ENCODE data around the gene ALPL. TPM values are rescaled to one million over a fixed set of nuclear protein-coding genes. Genes with fewer than 3 reads are reported as not detected.
"Not testable (repeated sequence)": the region's sequence is repeated elsewhere in the genome, so short reads cannot be mapped to it uniquely, and the experiment has no call there.

Gene ALPL
- total and polyA plus RNA-seq, 9 donors, result 1.2 to 9.2 (median 3.8) TPM

DNA sequence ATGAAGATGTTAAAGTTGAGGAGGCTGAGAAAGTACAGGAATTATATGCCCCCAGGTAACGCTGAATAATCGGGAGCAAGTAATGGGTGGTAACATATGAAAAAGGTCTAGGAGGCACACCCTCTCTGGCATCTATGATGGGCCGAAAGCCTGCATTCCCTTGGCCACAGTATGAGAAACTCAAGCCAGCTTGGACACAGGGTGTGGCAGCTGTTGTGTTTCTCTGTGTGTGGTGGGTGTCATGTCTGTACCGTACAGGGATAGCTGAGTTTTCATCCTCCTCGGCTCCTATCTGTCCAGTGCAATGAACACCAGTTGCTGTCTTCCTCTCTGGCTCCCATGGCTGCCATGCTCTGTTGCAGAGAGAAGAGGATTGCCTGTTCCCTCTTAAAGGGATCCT lies 36.4 kb upstream of the ALPL start:
- H3K27ac ChIP-seq, result no peak overlapping the region
- H3K27me3 ChIP-seq, result no peaks in the 10 kb centered on the region
- no peaks in the 10 kb centered on the region for H3K9me3 ChIP-seq
- no peaks in the 10 kb centered on the region for H3K4me1 ChIP-seq (ENCODE audit: insufficient read depth)
- H3K36me3 ChIP-seq, result no peaks in the 10 kb centered on the region
- no peak for DNase-seq
- no peak overlapping the region for H3K4me3 ChIP-seq
- intact Hi-C loops (cut with DNase I), result no loop called here
- TF ChIP-seq POLR2A (IDR thresholded peaks at IDR 0.05), result no peak
- no peak for TF ChIP-seq EP300 (IDR thresholded peaks at IDR 0.05)
- 78 to 90% (median 87%) methylated on average over 5 of the region's 5 CpGs for WGBS, 3 donors

DNA sequence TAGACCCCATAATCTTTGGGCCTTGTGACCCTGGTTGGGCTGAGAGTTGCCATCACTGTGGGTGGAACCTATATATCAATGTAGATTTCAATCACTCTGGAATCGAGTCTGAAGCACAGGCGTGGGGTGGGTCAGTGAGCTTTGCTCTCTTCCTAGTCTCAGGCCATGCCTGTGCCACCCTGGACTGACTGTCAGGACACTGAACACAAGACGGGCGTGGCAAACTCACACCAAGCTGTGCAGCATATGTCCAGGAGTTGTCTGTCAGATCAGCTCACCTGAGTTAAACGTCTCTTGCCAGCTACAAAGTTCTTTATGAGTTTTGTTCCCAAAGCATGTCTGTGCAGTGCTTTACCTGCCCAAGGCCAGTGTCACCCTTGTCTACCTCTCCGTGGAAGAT lies 30.9 kb upstream of the ALPL start:
- Histone ChIP-seq H3K9me3 (no peaks in the 10 kb centered on the region), H3K27ac (no peak overlapping the region), H3K4me3 (no peak overlapping the region), H3K36me3 (no peaks in the 10 kb centered on the region), H3K27me3 (no peaks in the 10 kb centered on the region), H3K4me1 (ENCODE audit: insufficient read depth) (no peaks in the 10 kb centered on the region)
- no peak for DNase-seq
- TF ChIP-seq, protein P1, sequence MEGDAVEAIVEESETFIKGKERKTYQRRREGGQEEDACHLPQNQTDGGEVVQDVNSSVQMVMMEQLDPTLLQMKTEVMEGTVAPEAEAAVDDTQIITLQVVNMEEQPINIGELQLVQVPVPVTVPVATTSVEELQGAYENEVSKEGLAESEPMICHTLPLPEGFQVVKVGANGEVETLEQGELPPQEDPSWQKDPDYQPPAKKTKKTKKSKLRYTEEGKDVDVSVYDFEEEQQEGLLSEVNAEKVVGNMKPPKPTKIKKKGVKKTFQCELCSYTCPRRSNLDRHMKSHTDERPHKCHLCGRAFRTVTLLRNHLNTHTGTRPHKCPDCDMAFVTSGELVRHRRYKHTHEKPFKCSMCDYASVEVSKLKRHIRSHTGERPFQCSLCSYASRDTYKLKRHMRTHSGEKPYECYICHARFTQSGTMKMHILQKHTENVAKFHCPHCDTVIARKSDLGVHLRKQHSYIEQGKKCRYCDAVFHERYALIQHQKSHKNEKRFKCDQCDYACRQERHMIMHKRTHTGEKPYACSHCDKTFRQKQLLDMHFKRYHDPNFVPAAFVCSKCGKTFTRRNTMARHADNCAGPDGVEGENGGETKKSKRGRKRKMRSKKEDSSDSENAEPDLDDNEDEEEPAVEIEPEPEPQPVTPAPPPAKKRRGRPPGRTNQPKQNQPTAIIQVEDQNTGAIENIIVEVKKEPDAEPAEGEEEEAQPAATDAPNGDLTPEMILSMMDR (IDR thresholded peaks at IDR 0.05), result no peak
- TF ChIP-seq POLR2A (IDR thresholded peaks at IDR 0.05) (no peak), EP300 (IDR thresholded peaks at IDR 0.05) (no peak)
- intact Hi-C loops (cut with DNase I), result no loop called here
- WGBS, 3 donors, result 84 to 97% (median 95%) methylated on average over 6 of the region's 6 CpGs

DNA sequence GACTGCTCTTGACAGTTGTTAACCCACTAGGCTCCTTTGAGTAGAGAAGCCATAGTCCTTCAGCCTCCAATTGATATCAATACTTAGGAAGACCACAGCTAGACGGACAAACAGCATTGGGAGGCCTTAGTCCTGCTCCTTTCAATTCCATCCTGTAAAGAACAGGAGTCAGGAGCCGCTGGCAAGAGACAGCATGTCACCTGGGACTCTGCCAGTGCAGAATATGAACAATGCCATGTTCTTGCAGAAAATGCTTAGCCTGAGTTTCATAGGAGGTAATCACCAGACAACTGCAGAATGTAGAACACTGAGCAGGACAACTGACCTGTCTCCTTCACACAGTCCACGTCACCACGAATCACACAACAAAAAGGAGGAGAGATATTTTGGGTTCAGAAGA lies 25.3 kb upstream of the ALPL start:
- DNase-seq; H3K27me3 ChIP-seq; H3K9me3 ChIP-seq; H3K4me1 ChIP-seq (ENCODE audit: insufficient read depth); H3K27ac ChIP-seq; H3K4me3 ChIP-seq; H3K36me3 ChIP-seq; intact Hi-C loops (cut with DNase I): not testable (repeated sequence)
- 87 to 95% methylated on average over 4 of the region's 4 CpGs; no CpG with 5 or more reads in 1 of the 3 donors for WGBS, 3 donors

DNA sequence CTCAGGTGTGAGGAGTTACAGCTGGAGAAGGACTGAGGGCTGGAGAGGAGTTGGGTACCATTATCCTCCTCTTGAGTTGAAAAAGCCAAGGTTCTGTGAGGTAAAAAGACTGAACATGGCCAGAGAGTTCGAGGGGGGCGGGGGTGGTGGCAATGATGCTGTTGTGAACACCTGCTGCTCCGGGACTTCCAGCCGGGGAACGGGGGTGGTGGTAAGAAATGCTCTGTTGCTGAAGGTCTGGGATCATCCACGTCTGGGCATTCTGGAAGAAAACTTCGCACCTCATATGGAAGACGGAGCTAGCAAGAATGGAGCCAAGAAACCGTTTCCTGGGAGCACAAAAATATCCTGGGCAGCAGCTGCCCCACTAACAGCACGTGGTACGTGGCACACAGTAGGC lies 20.1 kb upstream of the ALPL start:
- Histone ChIP-seq H3K36me3 (no peaks in the 10 kb centered on the region), H3K27ac (no peak overlapping the region), H3K9me3 (no peaks in the 10 kb centered on the region), H3K27me3 (no peaks in the 10 kb centered on the region), H3K4me1 (ENCODE audit: insufficient read depth) (no peaks in the 10 kb centered on the region), H3K4me3 (no peak overlapping the region)
- intact Hi-C loops (cut with DNase I), result no loop called here
- DNase-seq, result no peak
- TF ChIP-seq, protein P1 (IDR thresholded peaks at IDR 0.05), result no peak
- TF ChIP-seq POLR2A (IDR thresholded peaks at IDR 0.05) (no peak), EP300 (IDR thresholded peaks at IDR 0.05) (no peak)
- WGBS, 3 donors, result 76 to 86% (median 79%) methylated on average over 11 of the region's 11 CpGs

DNA sequence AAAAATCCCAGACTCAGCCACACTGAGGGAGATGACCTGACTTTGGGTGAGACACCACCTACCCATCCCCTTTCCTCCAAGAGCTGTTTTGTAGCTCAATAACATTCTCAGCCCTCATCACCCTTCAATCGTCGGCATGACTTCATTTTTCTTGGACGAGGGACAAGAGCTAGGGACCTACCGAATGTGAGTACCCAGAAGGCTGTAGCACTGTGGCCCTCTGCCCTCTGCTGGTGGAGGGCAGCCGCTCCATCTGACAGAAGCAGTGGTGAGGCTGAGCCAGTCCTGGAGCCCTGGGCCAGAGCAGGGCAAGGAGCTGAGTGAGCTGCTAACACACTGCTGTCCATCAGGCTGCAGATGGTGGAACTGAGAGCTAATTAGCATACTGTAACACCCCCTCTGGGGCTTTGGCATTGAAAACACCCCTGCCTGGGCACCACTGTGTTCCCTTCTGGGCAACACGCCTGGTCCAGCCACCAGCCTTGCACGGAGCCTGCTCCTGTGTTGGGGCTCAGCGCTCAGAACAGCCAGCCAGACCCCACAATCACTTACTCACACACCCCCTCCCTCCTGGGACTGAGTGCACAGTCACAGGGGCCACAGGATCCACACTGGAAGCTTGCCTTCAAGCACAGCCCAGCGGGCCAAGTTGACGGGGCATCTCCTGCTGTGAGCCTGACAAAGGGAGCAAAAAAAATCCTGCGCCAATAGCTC lies 18.3 kb upstream of the ALPL start:
- Histone ChIP-seq H3K27me3 (no peaks in the 10 kb centered on the region), H3K36me3 (no peaks in the 10 kb centered on the region), H3K9me3 (no peaks in the 10 kb centered on the region), H3K4me1 (ENCODE audit: insufficient read depth) (no peaks in the 10 kb centered on the region), H3K27ac (no peak overlapping the region), H3K4me3 (no peak overlapping the region)
- DNase-seq, result no peak
- TF ChIP-seq POLR2A (IDR thresholded peaks at IDR 0.05) (no peak), EP300 (IDR thresholded peaks at IDR 0.05) (no peak)
- TF ChIP-seq, protein P1 (IDR thresholded peaks at IDR 0.05), result no peak
- 76 to 86% (median 82%) methylated on average over 11 of the region's 11 CpGs for WGBS, 3 donors
- intact Hi-C loops (cut with DNase I), result no loop called here

All from ovary (tissue), 9 donors.